ENCODE results near the gene ZNF77. TPM values are rescaled to one million over a fixed set of nuclear protein-coding genes. Genes with fewer than 3 reads are reported as not detected.
"Not testable (repeated sequence)": the region's sequence is repeated elsewhere in the genome, so short reads cannot be mapped to it uniquely, and the experiment has no call there.

The ZNF77 gene
- polyA plus RNA-seq, 3 donors: 0.30 to 2.7 (median 1.0) TPM

GRCh38 chr19:2992958-2993357, 48.2 kb upstream of the ZNF77 start:
- Histone ChIP-seq H3K27me3 (ENCODE audit: control insufficient read depth in 2 of 2, insufficient read depth in 2 of 2, low read length in 2 of 2) (no peaks in the 10 kb centered on the region), H3K4me1 (ENCODE audit: control insufficient read depth in 1 of 2, insufficient read depth in 2 of 2, low read length in 2 of 2) (no peaks in the 10 kb centered on the region), H3K27ac (ENCODE audit: low read depth in 1 of 2, low read length in 2 of 2) (no peak overlapping the region), H2AFZ (ENCODE audit: insufficient read depth, low read depth, low read length, poor library complexity, severe bottlenecking) (no peak overlapping the region), H3K9ac (ENCODE audit: insufficient read depth, low read length, poor library complexity, severe bottlenecking) (no peak overlapping the region), H3K79me2 (ENCODE audit: insufficient read depth, low read length) (no peaks in the 10 kb centered on the region), H3K4me2 (replicated peaks; ENCODE audit: extremely low read depth, low read length, poor library complexity, severe bottlenecking) (no peak overlapping the region), H3K9me3 (replicated peaks in 1 of 2; ENCODE audit: control insufficient read depth in 1 of 2, insufficient read depth in 1 of 2, low read length in 2 of 2) (no peaks in the 10 kb centered on the region), H3K4me3 (replicated peaks in 1 of 3; ENCODE audit: low read depth in 2 of 3, low read length in 3 of 3) (no peak overlapping the region), H3K36me3 (replicated peaks in 1 of 2; ENCODE audit: control insufficient read depth in 1 of 2, insufficient read depth in 2 of 2, low read length in 2 of 2) (no peaks in the 10 kb centered on the region), H4K20me1 (ENCODE audit: insufficient read depth, low read length) (no peaks in the 10 kb centered on the region)
- no peak for DNase-seq
- intact Hi-C loops (cut with micrococcal nuclease): no loop called here
- Mint-ChIP-seq H3K36me3 (no peaks in the 10 kb centered on the region), H3K9me3 (peaks cover 0 to 3% (median 0%) of the 10 kb centered on the region in 7 donors), H3K4me3 (no peak overlapping the region), H3K27me3 (ENCODE audit: low read depth in 3 of 3) (peaks cover 5 to 13% (median 10%) of the 10 kb centered on the region in 3 donors), H3K27ac (no peak overlapping the region), H3K4me1 (no peaks in the 10 kb centered on the region)
- TF ChIP-seq CTCF (IDR thresholded peaks at IDR 0.05): no peak
- WGBS (ENCODE audit: insufficient coverage): 85% methylated on average over 2 of the region's 14 CpGs

- H3K9me3 Mint-ChIP-seq; H3K79me2 ChIP-seq (ENCODE audit: insufficient read depth, low read length); H3K4me3 ChIP-seq (replicated peaks in 1 of 3; ENCODE audit: low read depth in 2 of 3, low read length in 3 of 3); H3K4me1 ChIP-seq (ENCODE audit: control insufficient read depth in 1 of 2, insufficient read depth in 2 of 2, low read length in 2 of 2); H2AFZ ChIP-seq (ENCODE audit: insufficient read depth, low read depth, low read length, poor library complexity, severe bottlenecking); H3K9ac ChIP-seq (ENCODE audit: insufficient read depth, low read length, poor library complexity, severe bottlenecking); H3K4me2 ChIP-seq (replicated peaks; ENCODE audit: extremely low read depth, low read length, poor library complexity, severe bottlenecking); H3K36me3 Mint-ChIP-seq; intact Hi-C loops (cut with micrococcal nuclease); H3K27ac Mint-ChIP-seq; H3K4me1 Mint-ChIP-seq; H3K27ac ChIP-seq (ENCODE audit: low read depth in 1 of 2, low read length in 2 of 2); H4K20me1 ChIP-seq (ENCODE audit: insufficient read depth, low read length); H3K27me3 ChIP-seq (ENCODE audit: control insufficient read depth in 2 of 2, insufficient read depth in 2 of 2, low read length in 2 of 2); H3K4me3 Mint-ChIP-seq; H3K9me3 ChIP-seq (replicated peaks in 1 of 2; ENCODE audit: control insufficient read depth in 1 of 2, insufficient read depth in 1 of 2, low read length in 2 of 2); H3K36me3 ChIP-seq (replicated peaks in 1 of 2; ENCODE audit: control insufficient read depth in 1 of 2, insufficient read depth in 2 of 2, low read length in 2 of 2); DNase-seq: not testable (repeated sequence)
- peaks cover 6 to 15% (median 8%) of the 10 kb centered on the region in 3 donors for H3K27me3 Mint-ChIP-seq (ENCODE audit: low read depth in 3 of 3)
- WGBS (ENCODE audit: insufficient coverage): 80% methylated on average over 2 of the region's 11 CpGs
Observed at GRCh38 chr19:2992333-2992732, 47.6 kb upstream of the ZNF77 start.

Data from CD14-positive monocyte (primary cell).